Activated CD8-positive, alpha-beta memory T cell treated with anti-CD3 and anti-CD28 coated beads for 36 hours (primary cell): ENCODE data around the gene MTRF1L. TPM values are rescaled to one million over a fixed set of nuclear protein-coding genes. Genes with fewer than 3 reads are reported as not detected.

Source experiments
- CTCF ChIA-PET: fragments of 350-600 bp; sonication (Branson Sonifier 250); formaldehyde crosslinking; loops from one replicate; lab custom pipeline; 2021; ENCODE audit warnings: antibody characterized with exemption; lab: Charles Lee
- POLR2A ChIA-PET: fragments of 350-600 bp; sonication (Branson Sonifier 250); formaldehyde crosslinking; loops from one replicate; lab custom pipeline; 2021; ENCODE audit warnings: antibody characterized with exemption; lab: Charles Lee
- total RNA-seq, 2 experiments: library from RNA; stranded (reverse); gene quantifications; one replicate each; pipeline ENCODE4 v1.2.3, GENCODE V29; 2021

The MTRF1L gene
- total RNA-seq, 2 experiments from 2014 or later = 17.7 to 21.2 TPM

DNA sequence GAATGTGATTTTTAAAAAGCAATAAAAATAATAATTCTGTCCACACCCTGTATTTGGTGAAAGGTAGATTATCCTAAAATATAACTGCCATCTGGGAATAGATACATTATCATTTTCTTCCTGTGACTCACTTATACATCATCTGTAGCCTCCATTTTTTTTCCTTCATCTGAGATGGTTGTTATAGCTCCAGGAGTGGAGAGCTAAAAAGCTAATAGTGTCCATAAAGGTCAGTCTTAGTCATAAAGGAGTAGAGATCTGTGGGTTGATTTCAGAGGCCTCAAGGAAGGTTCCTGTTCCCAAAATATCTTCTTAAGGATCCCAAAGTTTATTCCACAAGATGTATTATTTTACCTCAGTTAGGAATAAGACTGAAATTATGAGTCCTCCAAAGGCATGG lies 60.8 kb downstream of the MTRF1L start:
- ChIA-PET POLR2A (no interaction called here), CTCF (no interaction called here)

Other genes starting within 250 kb of the MTRF1L start
- 10 to 100 TPM; 31.5 to 32.9 TPM for gene FBXO5, start 19.7 kb downstream of the MTRF1L start, total RNA-seq
- gene RGS17, start 128.6 kb upstream of the MTRF1L start, total RNA-seq = not detected